IPS DF 19.7 (cell line): ENCODE results near the gene PRR15L.
"Not testable (repeated sequence)": the region's sequence is repeated elsewhere in the genome, so short reads cannot be mapped to it uniquely, and the experiment has no call there.

Experiments used
- DNase-seq: peaks from one replicate; pipeline ENCODE4 v3.0.0-alpha.2; 2013; ENCODE audit warnings: low read depth, low spot score

PRR15L gene

GRCh38 chr17:47988445-47988844, 30.8 kb upstream of the PRR15L start:
- DNase-seq = not testable (repeated sequence)

- no peak for DNase-seq
Measured at GRCh38 chr17:47987240-47987835, 29.7 kb upstream of the PRR15L start.

GRCh38 chr17:47986520-47986919, 28.8 kb upstream of the PRR15L start:
- DNase-seq = no peak

GRCh38 chr17:47983492-47984223, 26.0 kb upstream of the PRR15L start:
- no peak for DNase-seq

GRCh38 chr17:47982645-47983390, 25.1 kb upstream of the PRR15L start:
- no peak for DNase-seq

- DNase-seq = no peak
Measured at GRCh38 chr17:47982091-47982617, 24.5 kb upstream of the PRR15L start.

- no peak for DNase-seq
Measured at GRCh38 chr17:47981462-47981861, 23.8 kb upstream of the PRR15L start.

- no peak for DNase-seq
Measured at GRCh38 chr17:47980541-47980940, 22.9 kb upstream of the PRR15L start.

- no peak for DNase-seq
Measured at GRCh38 chr17:47978324-47978723, 20.6 kb upstream of the PRR15L start.

GRCh38 chr17:47975823-47976205, 18.1 kb upstream of the PRR15L start:
- DNase-seq = no peak

GRCh38 chr17:47975189-47975822, 17.6 kb upstream of the PRR15L start:
- no peak for DNase-seq

- no peak for DNase-seq
Measured at GRCh38 chr17:47973541-47973940, 15.9 kb upstream of the PRR15L start.

GRCh38 chr17:47970725-47971499, 13.2 kb upstream of the PRR15L start, which contains the start of gene CDK5RAP3:
Gene CDK5RAP3, plus strand, starts transcription at chr17:47971113. Its CDS starts 34 bp downstream, at chr17:47971147.
- peak; percentile 94 for DNase-seq

- no peak for DNase-seq
Measured at GRCh38 chr17:47969930-47970724, 12.4 kb upstream of the PRR15L start.

GRCh38 chr17:47968836-47969235, 11.2 kb upstream of the PRR15L start:
- DNase-seq = no peak

GRCh38 chr17:47967607-47968252, 10.0 kb upstream of the PRR15L start:
- no peak for DNase-seq

- DNase-seq = no peak
Measured at GRCh38 chr17:47966079-47966519, 8.4 kb upstream of the PRR15L start.

- no peak for DNase-seq
Measured at GRCh38 chr17:47964856-47965255, 7.2 kb upstream of the PRR15L start.

- DNase-seq = no peak
Measured at GRCh38 chr17:47962901-47963300, 5.2 kb upstream of the PRR15L start.

GRCh38 chr17:47961406-47961805, 3.7 kb upstream of the PRR15L start:
- no peak for DNase-seq
